Measurements from ENCODE around the gene ULBP3. TPM values are rescaled to one million over a fixed set of nuclear protein-coding genes. Genes with fewer than 3 reads are reported as not detected.

Gene ULBP3
- 9.2 and 15.0 TPM in 2 replicates for total RNA-seq

GRCh38 chr6:150068720-150069648 is at the start of gene ULBP3:
TSS of gene ULBP3 (minus strand) at chr6:150069121. CDS start at chr6:150069066, 55 bp downstream.

GRCh38 chr6:150025201-150025917 is 43.6 kb downstream of the ULBP3 start, which contains the start of gene RAET1L:
TSS of gene RAET1L (minus strand) at chr6:150025532. CDS start at chr6:150025471, 61 bp downstream.

Other genes starting within 250 kb of the ULBP3 start
- 6.8 and 32.0 TPM in 2 replicates for gene LRP11, start 204.8 kb downstream of the ULBP3 start, total RNA-seq
- under 0.01 and 0.09 TPM in 2 replicates for gene RAET1E, start 171.0 kb downstream of the ULBP3 start, total RNA-seq
- gene RAET1G, start 146.0 kb downstream of the ULBP3 start, total RNA-seq: 0.18 and 0.56 TPM in 2 replicates
- 6.9 and 14.0 TPM in 2 replicates for gene ULBP2, start 127.1 kb downstream of the ULBP3 start, total RNA-seq
- gene ULBP1, start 105.2 kb downstream of the ULBP3 start, total RNA-seq: 0.09 and 1.1 TPM in 2 replicates
- gene RAET1L, start 43.6 kb downstream of the ULBP3 start, total RNA-seq: not detected in 2 replicates
- 0.47 TPM in 1 of 2 replicates, not detected in the other for gene PPP1R14C, start 73.9 kb upstream of the ULBP3 start, total RNA-seq